Aorta (tissue), 5 donors: ENCODE measurements around the gene SMIM24. TPM values are rescaled to one million over a fixed set of nuclear protein-coding genes. Genes with fewer than 3 reads are reported as not detected.

Experiments used
- ATAC-seq: fragments of 200-7000 bp; cut with Tn5 transposase; one replicate; pipeline ENCODE4 v1.9.1; 2022; ENCODE audit warnings: moderate library complexity; ENCODE audit not compliant: low FRiP score
- DNase-seq, 2 donors: peaks; one replicate each; pipeline ENCODE4 v3.0.0-alpha.2; 2020
- H3K27ac ChIP-seq, 2 donors: one replicate each; pipeline ENCODE4 v1.5.1; 2013; ENCODE audit warnings: low read length in 2 of 2, mild to moderate bottlenecking in 2 of 2, moderate library complexity in 2 of 2, control low read depth in 1 of 2, inconsistent platforms in 1 of 2, low read depth in 1 of 2
- H3K27me3 ChIP-seq, 2 donors: one replicate each; pipeline ENCODE4 v1.6.1; 2013; ENCODE audit warnings: control low read depth in 1 of 2, low read length in 1 of 2, mild to moderate bottlenecking in 1 of 2, moderate library complexity in 1 of 2; ENCODE audit not compliant: insufficient read depth in 2 of 2, control insufficient read depth in 1 of 2
- H3K36me3 ChIP-seq, 2 donors: one replicate each; pipeline ENCODE4 v1.6.1; 2013; ENCODE audit warnings: control low read depth in 1 of 2, low read length in 1 of 2, mild to moderate bottlenecking in 1 of 2; ENCODE audit not compliant: insufficient read depth in 2 of 2, control insufficient read depth in 1 of 2
- H3K4me1 ChIP-seq, 2 donors: one replicate each; pipeline ENCODE4 v1.6.1; 2013; ENCODE audit warnings: low read length in 2 of 2, control low read depth in 1 of 2, mild to moderate bottlenecking in 1 of 2, moderate library complexity in 1 of 2; ENCODE audit not compliant: insufficient read depth in 2 of 2, control insufficient read depth in 1 of 2
- H3K4me3 ChIP-seq, 2 donors: one replicate each; pipeline ENCODE4 v1.5.1; 2013; ENCODE audit warnings: low read length in 2 of 2, control low read depth in 1 of 2, mild to moderate bottlenecking in 1 of 2
- H3K9me3 ChIP-seq: one replicate; pipeline ENCODE4 v1.6.1; 2013; ENCODE audit warnings: mild to moderate bottlenecking, low read length; ENCODE audit not compliant: control insufficient read depth
- WGBS, 2 donors: extraction: QIAGEN DNeasy Blood & Tissue Kit; methylation state at CpG; one replicate each; pipeline ENCODE4 v1.1.7; 2013; 5-methylcytosine and 5-hydroxymethylcytosine counted together
- intact Hi-C, 2 donors: fragments of 100-400 bp; cut with DNase I; formaldehyde crosslinking; loops; one replicate each; pipeline versions ENCODE4 v1.14.2 to v1.15.0; 2022
- polyA plus RNA-seq, 2 donors: library from polyadenylated mRNA; stranded (reverse); fragments of 200-250 nt; gene quantifications; one replicate each; pipeline ENCODE4 v1.2.3, GENCODE V29; 2013
- total RNA-seq, 2 donors: library from RNA; stranded (reverse); fragmentation: NEBNext Ultra II Directional; extraction: Animal tissue kit (Norgen Biotek cat#: 25700); gene quantifications; one replicate each; pipeline ENCODE4 v1.2.1, GENCODE V29; 2021
- donor health status: healthy with polysubstance abuse.
- donor health status: Bipolar disorder and iron deficiency.
- donor health status: DM: no; HTN: no; CAD: no.
- donor health status: DM: no; HTN: no; CAD: no.
- donor health status: DM: yes; HTN: yes; CAD: no.

SMIM24 gene
- total and polyA plus RNA-seq, 4 donors, result 0.67 to 62.6 TPM; not detected in 2

GRCh38 chr19:3517638-3518037 is 37.3 kb upstream of the SMIM24 start:
- intact Hi-C loops, result no loop called here
- DNase-seq, result no peak
- ATAC-seq, result no peak
- H3K27me3 ChIP-seq, result no peaks in the 10 kb centered on the region
- WGBS, 2 donors, result 91 to 99% methylated on average over 2 of the region's 2 CpGs
- no peak overlapping the region for H3K4me3 ChIP-seq
- H3K36me3 ChIP-seq, result no peaks in the 10 kb centered on the region
- H3K4me1 ChIP-seq, result no peaks in the 10 kb centered on the region
- no peaks in the 10 kb centered on the region for H3K9me3 ChIP-seq
- H3K27ac ChIP-seq, result no peak overlapping the region

GRCh38 chr19:3516675-3517207 is 36.4 kb upstream of the SMIM24 start:
- H3K4me3 ChIP-seq, result no peak overlapping the region
- no peaks in the 10 kb centered on the region for H3K36me3 ChIP-seq
- H3K27me3 ChIP-seq, result no peaks in the 10 kb centered on the region
- no peak for ATAC-seq
- 19 to 33% methylated on average over 15 of the region's 15 CpGs for WGBS, 2 donors
- no peak for DNase-seq
- H3K4me1 ChIP-seq, result no peaks in the 10 kb centered on the region
- H3K27ac ChIP-seq, result no peak overlapping the region
- intact Hi-C loops, result no loop called here
- H3K9me3 ChIP-seq, result no peaks in the 10 kb centered on the region

GRCh38 chr19:3515891-3516422 is 35.6 kb upstream of the SMIM24 start:
- Histone ChIP-seq H3K36me3 (no peaks in the 10 kb centered on the region), H3K4me1 (no peaks in the 10 kb centered on the region), H3K27ac (no peak overlapping the region), H3K9me3 (no peaks in the 10 kb centered on the region), H3K4me3 (no peak overlapping the region), H3K27me3 (no peaks in the 10 kb centered on the region)
- ATAC-seq (no peak), DNase-seq (no peak)
- WGBS, 2 donors, result 72 to 79% methylated on average over 15 of the region's 15 CpGs
- intact Hi-C loops, result no loop called here

GRCh38 chr19:3514930-3515329 is 34.6 kb upstream of the SMIM24 start:
- intact Hi-C loops, result no loop called here
- DNase-seq (no peak), ATAC-seq (no peak)
- Histone ChIP-seq H3K27me3 (no peaks in the 10 kb centered on the region), H3K27ac (no peak overlapping the region), H3K9me3 (no peaks in the 10 kb centered on the region), H3K4me3 (no peak overlapping the region), H3K36me3 (no peaks in the 10 kb centered on the region), H3K4me1 (no peaks in the 10 kb centered on the region)
- 90 to 91% methylated on average over 12 of the region's 12 CpGs for WGBS, 2 donors

GRCh38 chr19:3513229-3514140 is 33.2 kb upstream of the SMIM24 start:
- WGBS, 2 donors, result 68 to 72% methylated on average over 23 of the region's 23 CpGs
- no peak for DNase-seq
- no peaks in the 10 kb centered on the region for H3K4me1 ChIP-seq

GRCh38 chr19:3512562-3513228 is 32.4 kb upstream of the SMIM24 start:
- Histone ChIP-seq H3K36me3 (peaks cover 0 to 2% of the 10 kb centered on the region in 2 donors), H3K9me3 (no peaks in the 10 kb centered on the region), H3K4me1 (no peaks in the 10 kb centered on the region), H3K27me3 (no peaks in the 10 kb centered on the region), H3K27ac (no peak overlapping the region), H3K4me3 (no peak overlapping the region)
- no peak for ATAC-seq
- 73 to 83% methylated on average over 17 of the region's 17 CpGs for WGBS, 2 donors
- DNase-seq, result no peak
- intact Hi-C loops, result no loop called here

More at GRCh38 chr19:3513229-3514140, 33.2 kb upstream of the SMIM24 start:
- intact Hi-C loops, result no loop called here
- no peaks in the 10 kb centered on the region for H3K9me3 ChIP-seq
- no peaks in the 10 kb centered on the region for H3K27me3 ChIP-seq
- ATAC-seq, result no peak
- no peak overlapping the region for H3K4me3 ChIP-seq
- peaks cover 0 to 2% of the 10 kb centered on the region in 2 donors for H3K36me3 ChIP-seq
- no peak overlapping the region for H3K27ac ChIP-seq

- Histone ChIP-seq H3K27ac (no peak overlapping the region), H3K9me3 (no peaks in the 10 kb centered on the region), H3K27me3 (no peaks in the 10 kb centered on the region), H3K4me3 (no peak overlapping the region), H3K36me3 (peaks cover 0 to 2% of the 10 kb centered on the region in 2 donors), H3K4me1 (no peaks in the 10 kb centered on the region)
- no peak for ATAC-seq
- 76% methylated on average over 26 of the region's 26 CpGs for WGBS, 2 donors
- DNase-seq, result no peak
- intact Hi-C loops, result no loop called here
Observed at GRCh38 chr19:3511506-3512251, 31.4 kb upstream of the SMIM24 start.

- no peak for ATAC-seq
- 84 to 93% methylated on average over 20 to 22 of the region's 22 CpGs for WGBS, 2 donors
- H3K9me3 ChIP-seq, result no peaks in the 10 kb centered on the region
- no peak for DNase-seq
- intact Hi-C loops, result no loop called here
- H3K36me3 ChIP-seq, result peaks cover 0 to 2% of the 10 kb centered on the region in 2 donors
- no peaks in the 10 kb centered on the region for H3K27me3 ChIP-seq
- no peaks in the 10 kb centered on the region for H3K4me1 ChIP-seq
- H3K4me3 ChIP-seq, result no peak overlapping the region
- H3K27ac ChIP-seq, result no peak overlapping the region
Observed at GRCh38 chr19:3510727-3511126, 30.4 kb upstream of the SMIM24 start.
